Parathyroid adenoma (tissue), 2 donors: ENCODE measurements around the gene TLK2.

Experiments used
- H2AFZ ChIP-seq: fragments of 300-600 bp; sonication (generic); one replicate; pipeline ENCODE4 v1.7.0; 2017; ENCODE audit warnings: antibody characterized with exemption, mild to moderate bottlenecking
- H3K27ac ChIP-seq: fragments of 300-600 bp; sonication (generic); one replicate; pipeline ENCODE4 v1.7.0; 2017
- H3K27me3 ChIP-seq: fragments of 300-600 bp; sonication (generic); one replicate; pipeline ENCODE4 v1.7.0; 2017; ENCODE audit warnings: low read length; ENCODE audit not compliant: control insufficient read depth, insufficient read depth
- H3K36me3 ChIP-seq: fragments of 300-600 bp; sonication (generic); one replicate; pipeline ENCODE4 v1.7.0; 2017; ENCODE audit warnings: low read length; ENCODE audit not compliant: control insufficient read depth, insufficient read depth
- H3K4me1 ChIP-seq: fragments of 300-600 bp; sonication (generic); one replicate; pipeline ENCODE4 v1.7.0; 2017; ENCODE audit warnings: control low read depth
- H3K4me2 ChIP-seq: fragments of 300-600 bp; sonication (generic); one replicate; pipeline ENCODE4 v1.7.0; 2017; ENCODE audit warnings: low read length
- H3K4me3 ChIP-seq: fragments of 300-600 bp; sonication (generic); one replicate; pipeline ENCODE4 v1.7.0; 2017; ENCODE audit warnings: low read depth, low read length
- H3K79me2 ChIP-seq: fragments of 300-600 bp; sonication (generic); one replicate; pipeline ENCODE4 v1.7.0; 2017; ENCODE audit warnings: control low read depth
- H3K9ac ChIP-seq: fragments of 300-600 bp; sonication (generic); one replicate; pipeline ENCODE4 v1.7.0; 2017; ENCODE audit warnings: mild to moderate bottlenecking
- H3K9me3 ChIP-seq: fragments of 300-600 bp; sonication (generic); one replicate; pipeline ENCODE4 v1.7.0; 2017; ENCODE audit warnings: low read length; ENCODE audit not compliant: control insufficient read depth
- CTCF ChIP-seq: fragments of 300-600 bp; sonication (generic); IDR thresholded peaks from one replicate; pipeline ENCODE4 v1.7.0; 2017; ENCODE audit warnings: antibody characterized with exemption, mild to moderate bottlenecking
- donor health status: primary hyperparathyroidism.

Gene TLK2

GRCh38 chr17:62641951-62642350, 163.3 kb downstream of the TLK2 start:
- Histone ChIP-seq H3K27ac (no peak overlapping the region), H3K27me3 (no peaks in the 10 kb centered on the region), H3K36me3 (no peaks in the 10 kb centered on the region), H3K79me2 (no peaks in the 10 kb centered on the region), H3K9me3 (no peaks in the 10 kb centered on the region), H2AFZ (no peak overlapping the region), H3K4me1 (no peaks in the 10 kb centered on the region), H3K4me2 (no peak overlapping the region), H3K4me3 (no peak overlapping the region), H3K9ac (no peak overlapping the region)
- TF ChIP-seq CTCF = no peak

- Histone ChIP-seq H3K9ac (no peak overlapping the region), H2AFZ (no peak overlapping the region), H3K4me3 (no peak overlapping the region), H3K9me3 (no peaks in the 10 kb centered on the region), H3K79me2 (no peaks in the 10 kb centered on the region), H3K4me1 (no peaks in the 10 kb centered on the region), H3K27ac (no peak overlapping the region), H3K4me2 (no peak overlapping the region), H3K36me3 (no peaks in the 10 kb centered on the region), H3K27me3 (no peaks in the 10 kb centered on the region)
- TF ChIP-seq CTCF = no peak
These were observed 164.9 kb downstream of the TLK2 start for GRCh38 chr17:62643496-62643895.

- no peaks in the 10 kb centered on the region for H3K36me3 ChIP-seq
- H2AFZ ChIP-seq = no peak overlapping the region
- no peaks in the 10 kb centered on the region for H3K4me1 ChIP-seq
- no peaks in the 10 kb centered on the region for H3K79me2 ChIP-seq
- H3K9ac ChIP-seq = no peak overlapping the region
- H3K4me3 ChIP-seq = no peak overlapping the region
- no peaks in the 10 kb centered on the region for H3K27me3 ChIP-seq
- H3K9me3 ChIP-seq = no peaks in the 10 kb centered on the region
- H3K27ac ChIP-seq = no peak overlapping the region
- no peak overlapping the region for H3K4me2 ChIP-seq
- no peak for TF ChIP-seq CTCF
These were observed 166.0 kb downstream of the TLK2 start for GRCh38 chr17:62644487-62645173.

- H3K4me2 ChIP-seq = no peak overlapping the region
- H3K9ac ChIP-seq = no peak overlapping the region
- H3K79me2 ChIP-seq = no peaks in the 10 kb centered on the region
- H3K4me3 ChIP-seq = no peak overlapping the region
- no peak overlapping the region for H3K27ac ChIP-seq
- H3K36me3 ChIP-seq = no peaks in the 10 kb centered on the region
- H2AFZ ChIP-seq = no peak overlapping the region
- H3K9me3 ChIP-seq = no peaks in the 10 kb centered on the region
- peaks cover 2% of the 10 kb centered on the region for H3K4me1 ChIP-seq
- no peak for TF ChIP-seq CTCF
- no peaks in the 10 kb centered on the region for H3K27me3 ChIP-seq
These were observed 169.8 kb downstream of the TLK2 start for GRCh38 chr17:62648251-62648955.

GRCh38 chr17:62648956-62649294, 170.3 kb downstream of the TLK2 start:
- H2AFZ ChIP-seq = no peak overlapping the region
- peaks cover 4% of the 10 kb centered on the region for H3K4me1 ChIP-seq
- no peak overlapping the region for H3K27ac ChIP-seq
- H3K4me3 ChIP-seq = no peak overlapping the region
- H3K9me3 ChIP-seq = no peaks in the 10 kb centered on the region
- no peaks in the 10 kb centered on the region for H3K36me3 ChIP-seq
- no peaks in the 10 kb centered on the region for H3K27me3 ChIP-seq
- H3K4me2 ChIP-seq = no peak overlapping the region
- H3K79me2 ChIP-seq = no peaks in the 10 kb centered on the region
- TF ChIP-seq CTCF = no peak
- no peak overlapping the region for H3K9ac ChIP-seq
